GM21717 (cell line): ENCODE data around the gene ZNF580.

ENCODE experiments used
- ATAC-seq: cut with Tn5 transposase; IDR thresholded peaks from one replicate; pipeline ENCODE4 v1.9.1; 2021; ENCODE audit warnings: mild to moderate bottlenecking, moderate library complexity; ENCODE audit not compliant: unreplicated experiment

The ZNF580 gene

DNA sequence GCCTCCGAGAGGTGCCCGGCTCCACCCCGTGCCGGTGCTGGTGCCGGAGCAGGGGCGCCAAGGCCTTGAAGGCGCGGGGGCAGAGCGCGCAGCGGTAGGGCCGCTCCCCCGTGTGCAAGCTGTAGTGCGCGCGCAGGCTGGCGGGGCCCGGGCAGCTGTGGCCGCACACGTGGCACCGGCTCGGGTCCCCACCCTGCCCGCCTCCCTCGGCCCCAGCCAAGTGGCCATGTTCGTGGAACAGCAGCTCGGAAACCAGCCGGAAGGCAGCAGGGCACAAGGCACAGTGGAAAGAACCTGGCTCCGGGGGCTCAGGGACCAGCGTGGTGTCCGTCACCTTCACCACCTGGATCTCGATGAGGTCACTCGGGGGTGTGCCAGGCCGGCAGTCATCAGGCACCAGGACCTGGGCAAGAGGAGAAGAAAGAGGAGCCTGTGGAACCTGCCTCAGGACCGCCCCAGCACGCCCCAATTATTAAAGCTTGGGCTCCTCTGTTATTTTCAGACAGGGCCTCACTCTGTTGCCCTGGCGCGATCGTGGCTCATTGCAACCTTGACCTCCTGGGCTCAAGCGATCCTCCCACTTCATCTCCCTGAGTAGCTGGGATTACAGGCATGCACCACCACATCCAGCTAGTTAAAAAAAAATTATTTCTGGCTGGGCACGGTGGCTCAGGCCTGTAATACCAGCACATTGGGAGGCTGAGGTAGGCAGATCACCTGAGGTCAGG lies 18.4 kb upstream of the ZNF580 start:
- ATAC-seq: no peak

DNA sequence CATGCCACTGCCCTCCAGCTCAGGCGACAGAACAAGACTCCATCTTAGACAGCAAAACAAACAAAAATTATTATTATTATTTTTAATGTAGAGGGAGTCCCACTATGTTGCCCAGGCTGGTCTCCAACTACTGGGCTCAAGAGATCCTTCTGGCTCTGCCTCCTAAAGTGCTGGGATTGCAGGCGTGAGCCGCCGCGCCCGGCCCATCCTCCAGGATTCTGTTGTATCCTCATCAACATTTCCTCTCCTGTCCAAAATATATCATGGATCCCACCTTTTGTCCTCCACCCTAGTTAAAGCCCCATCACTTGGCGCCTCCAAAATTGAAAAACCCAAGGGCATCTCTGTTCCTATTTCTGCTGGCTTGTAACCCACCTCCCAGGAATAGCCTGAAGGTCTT lies 17.7 kb upstream of the ZNF580 start:
- no peak for ATAC-seq

DNA sequence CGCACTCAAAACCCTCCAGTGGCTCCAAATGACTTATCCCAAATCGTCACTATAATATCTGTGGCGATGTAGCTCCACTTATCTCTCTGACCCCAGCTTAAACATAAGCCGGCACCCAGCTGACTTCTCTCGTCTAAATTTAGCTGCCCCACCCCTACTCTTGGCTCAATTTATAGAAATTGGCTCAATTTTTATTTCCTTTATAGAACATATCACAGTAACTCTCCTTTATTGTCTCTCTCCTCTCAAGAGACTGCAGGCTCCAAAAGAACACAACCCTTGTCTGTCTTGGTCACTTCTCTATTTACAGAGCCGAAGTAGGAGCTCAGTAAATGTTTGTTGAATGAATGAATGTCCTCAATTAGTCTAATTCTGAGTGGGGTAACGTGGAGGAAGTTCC lies 17.2 kb upstream of the ZNF580 start:
- no peak for ATAC-seq

DNA sequence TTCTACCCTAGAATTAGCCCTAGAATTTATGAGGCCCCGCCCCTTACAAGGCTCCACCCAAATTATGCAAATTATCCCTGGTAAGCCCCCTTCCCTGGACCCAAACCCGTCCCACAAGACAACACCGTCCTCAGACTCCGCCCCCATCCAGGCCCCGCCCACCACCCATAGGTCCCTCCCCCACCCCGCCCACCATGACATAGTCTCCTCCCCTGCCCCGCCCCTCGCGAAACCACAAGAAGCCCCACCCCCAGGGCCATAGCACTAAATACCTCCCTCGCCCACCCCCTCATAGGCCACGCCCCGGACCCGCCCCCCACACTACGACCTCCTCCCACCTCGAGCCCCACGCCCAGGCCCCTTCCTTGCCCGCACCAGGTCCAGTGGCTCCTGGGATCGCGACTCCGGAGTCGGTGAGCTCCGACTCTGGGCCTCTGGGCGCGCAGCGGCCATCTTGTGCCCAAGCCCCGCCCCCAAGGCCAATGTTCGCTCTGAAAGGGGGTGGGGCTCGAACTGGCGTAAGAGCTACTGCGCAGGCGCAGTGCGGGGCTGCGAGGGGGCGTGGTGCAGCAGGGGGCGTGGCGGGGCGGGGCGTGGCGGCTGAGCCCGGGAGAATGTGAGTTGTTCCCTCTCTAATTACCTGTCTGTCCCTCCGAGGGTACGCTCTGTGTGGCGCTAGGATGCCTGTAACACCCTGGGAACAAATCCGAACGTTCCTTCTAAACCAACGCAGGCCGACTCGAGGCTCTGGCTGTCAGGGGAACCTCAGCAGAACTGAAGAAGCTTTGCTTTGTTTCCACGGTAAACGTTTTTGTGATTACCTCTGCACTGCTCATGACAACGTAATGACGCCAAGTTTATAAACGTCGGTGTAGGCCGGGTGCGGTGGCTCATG lies 16.4 kb upstream of the ZNF580 start, which contains the start of gene ZNF784:
Gene ZNF784, minus strand, starts transcription at position 458 of the 895 bp plus-strand sequence. Its CDS starts 5 bp downstream, at position 453.
- peak; percentile 42 for ATAC-seq

- no peak for ATAC-seq
Observed at GRCh38 chr19:55625004-55625326, 15.8 kb upstream of the ZNF580 start.

DNA sequence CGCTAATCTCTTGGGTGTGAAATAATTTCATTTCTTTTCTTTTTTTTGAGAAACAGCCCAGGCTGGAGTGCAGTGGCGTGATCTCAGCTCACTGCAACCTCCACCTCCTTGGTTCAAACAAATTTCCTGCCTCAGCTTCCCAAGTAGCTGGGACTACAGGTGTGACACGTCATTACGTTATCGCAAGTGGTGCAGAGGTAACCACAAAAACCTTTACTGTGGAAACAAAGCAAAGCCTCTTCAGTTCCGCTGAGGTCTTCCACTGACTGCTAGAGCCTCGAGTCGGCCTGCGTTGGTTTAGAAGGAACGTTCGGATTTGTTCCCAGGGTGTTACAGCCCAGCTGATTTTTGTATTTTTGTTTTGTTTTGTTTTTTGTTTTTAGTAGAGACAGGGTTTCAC lies 14.5 kb upstream of the ZNF580 start:
- ATAC-seq: no peak

- ATAC-seq: no peak
Observed at GRCh38 chr19:55632463-55632834, 8.4 kb upstream of the ZNF580 start.

DNA sequence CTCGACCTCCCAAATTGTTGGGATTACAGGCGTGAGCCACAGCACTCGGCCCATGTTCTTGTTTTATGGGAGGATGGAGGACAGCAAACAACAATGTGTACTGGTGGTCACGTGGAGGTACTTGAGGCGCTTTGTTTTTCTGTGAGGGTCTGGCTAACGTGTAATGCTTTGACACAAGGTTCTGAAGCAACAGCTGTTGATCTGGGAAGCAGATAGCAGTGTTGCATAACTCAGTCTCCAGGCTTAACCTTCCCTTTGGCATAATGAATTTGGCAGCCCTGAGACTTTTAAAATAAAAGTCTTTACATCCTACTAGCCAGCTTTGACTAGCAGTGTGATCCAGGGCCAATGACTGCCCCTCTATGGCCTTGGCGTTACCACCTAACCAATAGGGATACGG lies 6.9 kb upstream of the ZNF580 start:
- no peak for ATAC-seq

DNA sequence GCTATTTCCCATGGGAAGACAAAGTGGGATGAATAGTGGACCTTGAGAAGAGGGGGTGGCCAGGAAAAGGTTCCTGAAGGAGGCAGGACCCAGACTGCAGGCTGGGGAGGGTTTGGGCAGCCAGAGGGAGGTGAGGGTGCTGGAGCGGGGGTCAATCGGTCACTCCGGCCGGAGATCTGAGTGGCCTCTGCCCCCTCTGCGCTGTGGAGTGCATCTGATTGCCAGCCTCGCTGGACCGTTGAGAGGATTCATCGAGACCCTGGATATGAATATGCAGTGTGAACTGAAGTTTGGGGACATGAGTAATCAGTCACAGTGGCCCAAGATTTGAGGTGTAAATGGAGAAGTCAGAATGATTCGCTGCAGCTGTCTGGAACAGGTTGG lies 5.5 kb upstream of the ZNF580 start:
- no peak for ATAC-seq

DNA sequence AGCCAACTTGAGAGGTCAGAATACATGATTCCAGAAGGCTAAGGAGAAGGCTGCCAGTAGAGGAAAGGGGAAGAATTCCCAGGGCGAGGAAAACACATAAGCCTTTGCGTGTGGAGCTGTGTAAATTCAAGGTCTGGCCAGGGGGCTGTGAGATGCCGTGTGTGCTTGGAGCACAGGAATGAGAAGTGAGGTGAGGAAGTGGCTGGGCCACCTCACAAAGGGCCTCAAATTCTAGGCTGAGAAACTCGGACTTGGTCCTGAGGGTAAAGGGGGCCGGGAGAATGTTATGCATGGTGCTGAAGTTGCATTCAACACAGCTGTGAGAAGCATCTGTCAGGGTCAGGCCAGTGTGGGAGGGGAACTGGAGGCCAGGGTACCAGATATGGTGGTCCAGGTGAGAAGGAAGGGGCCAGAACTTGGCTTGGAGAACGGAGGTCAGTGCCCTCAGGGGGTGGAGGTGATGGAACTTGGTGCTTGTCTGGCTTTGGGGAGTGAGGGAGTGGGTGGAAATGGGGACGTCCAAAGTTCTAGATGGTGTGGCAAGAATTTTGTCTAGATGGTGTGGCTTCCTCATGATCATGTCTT lies 4.9 kb upstream of the ZNF580 start:
- ATAC-seq: no peak

GRCh38 chr19:55636723-55637122 lies 4.1 kb upstream of the ZNF580 start:
- no peak for ATAC-seq

DNA sequence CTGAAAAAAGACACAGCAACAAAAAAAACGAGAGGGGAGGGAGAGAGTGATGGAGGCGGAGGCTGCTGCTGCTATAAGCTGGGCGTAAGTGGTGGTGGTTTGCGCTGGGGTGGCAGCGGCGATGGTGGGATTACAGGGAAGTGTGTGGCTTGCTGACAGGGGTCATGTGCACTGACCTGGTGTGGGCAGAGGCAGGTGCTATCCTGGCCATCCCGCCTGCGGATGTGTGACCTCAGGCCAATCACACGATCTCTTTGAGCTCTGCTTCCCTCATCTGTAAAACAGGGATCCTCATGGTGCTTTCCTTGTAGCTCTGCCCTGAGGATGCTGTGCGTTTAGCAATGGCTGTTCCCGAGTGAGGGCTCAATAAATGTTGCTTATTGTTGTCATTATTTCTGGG lies 3.3 kb upstream of the ZNF580 start:
- ATAC-seq: no peak

DNA sequence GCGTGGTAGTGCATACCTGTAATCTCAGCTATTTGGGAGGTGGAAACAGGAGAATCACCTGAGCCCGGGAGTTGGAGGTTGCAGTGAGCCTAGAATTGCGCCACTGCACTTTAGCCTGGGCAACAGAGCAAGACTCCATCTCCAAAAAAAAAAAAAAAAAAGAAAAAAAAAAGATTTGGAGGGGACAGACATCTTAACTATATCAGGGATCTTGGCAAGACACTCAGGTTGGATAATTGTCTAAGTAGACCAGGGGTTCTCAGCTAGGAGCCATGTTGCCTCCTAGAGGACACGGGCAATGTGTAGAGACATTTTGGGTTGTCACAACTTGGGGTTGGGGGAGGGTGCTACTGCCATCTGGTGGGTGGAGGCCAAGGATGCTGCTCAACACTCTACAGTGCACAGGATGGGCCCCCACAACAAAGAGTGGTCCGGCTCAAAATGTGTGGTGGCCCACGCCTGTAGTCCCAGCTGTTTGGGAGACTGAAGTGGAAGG lies 1.9 kb upstream of the ZNF580 start:
- ATAC-seq: no peak

DNA sequence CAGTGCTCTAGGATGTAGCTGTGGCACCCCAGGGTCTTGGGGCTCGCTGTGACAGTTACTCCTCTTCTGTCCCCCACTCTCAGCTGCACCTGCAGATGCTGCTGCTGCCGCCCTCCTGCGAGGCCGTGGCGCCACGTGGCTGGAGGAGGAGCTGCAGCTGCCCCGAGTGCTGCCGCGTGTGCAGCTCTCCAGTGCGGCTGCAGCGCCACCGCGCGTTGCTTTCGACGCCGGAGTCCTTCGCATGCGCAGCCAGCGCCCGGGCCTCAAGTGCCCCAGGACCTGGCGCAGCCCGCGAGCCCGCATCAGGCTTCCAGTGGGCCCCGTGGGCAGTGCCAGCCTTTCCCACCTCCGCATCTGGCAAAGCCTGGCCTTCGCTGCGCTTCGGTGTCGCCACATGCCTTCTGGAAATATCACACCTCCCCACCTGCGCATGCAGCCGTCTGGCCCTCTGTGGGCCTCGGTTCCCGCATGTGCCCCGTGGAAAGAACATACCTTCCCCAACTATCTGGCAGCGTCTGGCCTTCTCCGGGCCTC lies 692 bp upstream of the ZNF580 start:
- no peak for ATAC-seq

GRCh38 chr19:55641426-55642152 lies 787 bp downstream of the ZNF580 start:
- ATAC-seq: no peak

- no peak for ATAC-seq
Observed at GRCh38 chr19:55642153-55643002, 1.6 kb downstream of the ZNF580 start.

DNA sequence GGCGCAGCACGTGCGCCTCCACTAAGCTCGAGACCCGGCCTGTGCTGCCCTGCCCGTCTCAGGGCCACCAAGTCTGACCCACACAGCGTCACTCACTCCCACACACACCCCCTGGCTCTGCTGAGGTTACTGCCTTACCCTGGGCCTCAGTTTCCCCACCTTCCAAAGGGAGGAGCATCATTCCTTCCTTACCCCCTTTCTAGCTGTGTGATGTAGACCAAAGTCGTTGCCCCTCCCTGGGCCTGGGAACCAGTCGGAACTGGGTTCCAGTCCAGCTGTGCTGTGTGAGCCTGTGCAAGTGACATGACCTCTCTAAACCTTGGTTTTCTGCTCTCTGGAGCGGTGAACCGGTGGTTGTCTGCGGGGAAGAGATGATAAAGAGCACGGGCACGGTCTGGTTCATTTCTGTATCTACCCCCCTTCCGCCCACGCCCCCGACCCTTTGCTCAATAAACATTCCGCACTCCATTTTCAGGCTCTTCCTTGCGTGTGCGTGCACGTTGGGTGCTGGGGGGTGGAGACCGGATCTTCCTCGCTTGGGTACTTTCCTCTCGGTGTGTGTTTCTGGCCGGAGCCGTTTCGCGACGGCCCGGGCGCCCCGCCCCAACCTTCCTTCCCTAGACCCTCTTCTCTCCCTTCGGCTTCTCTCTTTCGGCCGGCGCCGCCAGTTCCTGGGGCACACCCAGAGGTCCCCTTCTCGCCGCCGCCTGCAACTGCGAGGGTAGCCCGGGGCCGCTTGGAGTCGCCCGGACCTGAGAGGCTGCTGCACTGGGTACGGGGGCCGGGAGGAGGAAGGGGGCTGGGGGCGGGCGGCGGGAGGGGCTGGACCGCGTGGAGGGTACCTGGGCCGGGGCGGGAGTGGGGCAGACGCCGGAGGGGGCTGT lies 2.4 kb downstream of the ZNF580 start, which contains the start of gene ZNF581:
Gene ZNF581, plus strand, starts transcription at position 647 of the 884 bp plus-strand sequence. CDS start 923 bp downstream, outside the sequence.
- ATAC-seq: peak; percentile 22

DNA sequence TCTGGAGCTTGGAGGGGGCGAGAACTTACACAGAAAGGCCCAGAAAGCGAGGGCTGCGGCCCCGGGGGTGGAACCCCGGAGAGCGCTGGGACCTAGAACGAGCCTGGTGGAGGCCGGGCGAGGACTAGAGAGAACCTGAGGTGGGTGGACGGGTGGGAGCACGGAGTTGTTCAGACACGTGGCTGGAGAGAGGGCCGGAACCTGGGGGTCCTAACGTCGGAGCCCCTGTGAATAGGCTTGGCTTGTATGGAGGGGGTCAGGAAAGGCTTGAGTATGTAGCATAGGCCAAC lies 3.0 kb downstream of the ZNF580 start:
- ATAC-seq: no peak
